GM10248 (cell line): Measurements from ENCODE around the gene ANK2.

ENCODE experiments used
- CTCF ChIA-PET: fragments of 300-600 bp; sonication (Branson Sonifier 250); formaldehyde crosslinking; extraction: SDS; loops from one replicate; lab custom pipeline; 2021; ENCODE audit warnings: antibody characterized with exemption; lab: Yijun Ruan, JAX
- POLR2A ChIA-PET: fragments of 350-650 bp; sonication (Branson Sonifier 250); formaldehyde crosslinking; extraction: SDS; loops from one replicate; lab custom pipeline; 2020; ENCODE audit warnings: antibody characterized with exemption; lab: Yijun Ruan, JAX
- DNase-seq: peaks from one replicate; pipeline ENCODE4 v3.0.0; 2012; ENCODE audit errors: extremely low spot score
- CTCF ChIP-seq: IDR thresholded peaks from 2 replicates; pipeline ENCODE4 v1.5.1; 2012; ENCODE audit warnings: mild to moderate bottlenecking, low read depth; ENCODE audit errors: extremely low read depth, missing control alignments, control extremely low read depth

ANK2 gene

DNA sequence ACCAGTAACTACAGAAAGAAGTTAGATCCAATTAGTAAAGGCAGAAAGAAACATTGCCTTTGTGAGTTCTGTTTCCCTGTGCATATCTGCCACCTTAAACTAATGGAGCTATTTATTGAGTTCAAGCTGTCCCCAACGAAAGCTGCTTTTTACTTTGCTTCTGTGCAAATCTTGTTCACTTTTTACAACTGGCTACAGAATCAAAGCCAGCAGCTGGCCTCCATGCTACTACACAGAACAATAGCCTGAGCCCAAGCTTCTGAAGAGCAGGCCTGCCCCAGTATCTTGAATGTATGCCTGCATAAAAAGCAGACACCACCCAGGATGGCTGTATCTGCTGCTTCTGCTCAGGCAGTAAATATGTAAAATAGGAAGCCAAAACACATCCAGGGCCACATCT lies 28.1 kb downstream of the ANK2 start:
- CTCF ChIA-PET, result interaction anchor here (1.3 kb wide), 1 partner anchor 25 kb away, joined by 3 read pairs; no protein-coding TSS in a partner anchor
- POLR2A ChIA-PET, result no interaction called here
- TF ChIP-seq CTCF, result no peak
- no peak for DNase-seq

- ChIA-PET POLR2A (no interaction called here), CTCF (interaction anchor here (1.3 kb wide), 1 partner anchor 25 kb away, joined by 3 read pairs; no protein-coding TSS in a partner anchor)
- no peak for DNase-seq
- no peak for TF ChIP-seq CTCF
These were observed 28.6 kb downstream of the ANK2 start for GRCh38 chr4:113078066-113078465.

DNA sequence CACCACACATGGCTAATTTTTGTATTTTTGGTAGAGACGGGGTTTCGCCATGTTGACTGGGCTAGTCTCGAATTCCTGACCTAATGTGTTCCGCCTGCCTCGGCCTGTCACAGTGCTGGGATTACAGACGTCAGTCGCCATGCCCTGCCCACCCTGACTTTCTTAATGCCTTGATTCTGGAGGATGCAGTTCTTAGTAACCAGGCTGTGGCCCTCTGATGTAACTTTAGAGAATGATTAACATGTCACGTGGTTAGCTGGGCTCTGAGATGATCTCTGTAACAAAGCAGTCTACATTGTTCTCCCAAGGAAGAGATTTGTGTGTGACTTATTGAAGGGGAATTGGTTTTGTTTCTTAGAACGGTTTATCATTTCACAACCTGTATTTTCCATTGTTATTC lies 30.6 kb downstream of the ANK2 start:
- no peak for DNase-seq
- ChIA-PET CTCF (no interaction called here), POLR2A (no interaction called here)
- no peak for TF ChIP-seq CTCF

- POLR2A ChIA-PET, result no interaction called here
- no peak for DNase-seq
- TF ChIP-seq CTCF, result no peak
- CTCF ChIA-PET, result interaction anchor here (0.9 to 1.0 kb wide), 3 partner anchors 11 to 18 kb away, joined by 3 to 4 read pairs (median 3); no protein-coding TSS in a partner anchor
These were observed 31.2 kb downstream of the ANK2 start for GRCh38 chr4:113080624-113081023.

DNA sequence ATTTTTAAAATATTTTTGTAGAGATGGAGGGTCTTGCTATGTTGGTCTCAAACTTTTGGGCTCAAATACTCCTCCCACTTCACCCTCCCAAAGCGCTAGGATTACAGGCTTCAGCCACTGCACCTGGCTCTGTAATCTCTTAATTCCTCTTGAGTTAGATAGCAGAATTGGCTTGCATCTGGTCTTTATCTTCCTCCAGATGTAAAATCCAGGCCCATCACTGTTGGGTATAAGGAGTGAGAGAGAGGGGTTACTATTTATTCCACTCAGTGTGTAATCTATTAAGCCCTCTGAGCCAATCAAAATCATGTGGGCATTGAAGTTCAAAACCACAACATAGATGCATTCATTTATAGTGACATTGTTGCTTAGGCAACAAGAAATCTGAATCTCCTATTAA lies 33.9 kb downstream of the ANK2 start:
- no peak for TF ChIP-seq CTCF
- DNase-seq, result no peak
- ChIA-PET CTCF (no interaction called here), POLR2A (no interaction called here)

DNA sequence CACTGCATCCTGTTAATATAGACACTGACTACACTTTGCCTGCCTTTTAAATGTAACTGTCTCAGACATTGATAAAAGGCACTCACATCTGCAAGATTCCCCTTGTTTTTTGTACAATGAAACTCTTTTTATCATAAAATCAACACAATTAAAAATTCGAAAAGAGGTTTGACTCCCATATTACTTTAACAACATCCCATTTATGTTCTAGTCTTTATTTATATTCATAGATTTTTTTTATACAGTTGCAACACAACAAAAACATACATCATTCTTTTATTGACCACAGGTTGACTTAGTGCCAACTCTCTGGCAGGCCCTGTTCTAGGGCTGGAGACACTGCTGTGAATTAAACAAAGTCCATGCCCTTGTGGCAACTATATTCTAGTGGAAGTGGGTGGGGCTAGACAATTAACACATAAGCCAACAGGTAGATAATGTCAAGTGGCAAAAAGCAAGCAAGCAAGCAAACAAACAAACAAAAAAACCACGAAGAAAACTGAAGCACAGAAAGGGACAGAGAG lies 36.8 kb downstream of the ANK2 start:
- POLR2A ChIA-PET, result no interaction called here
- TF ChIP-seq CTCF, result no peak
- no peak for DNase-seq
- CTCF ChIA-PET, result interaction anchor here (1.0 kb wide), 1 partner anchor 16 kb away, joined by 3 read pairs; no protein-coding TSS in a partner anchor
